B cell (primary cell): ENCODE measurements around the gene C11orf54. TPM values are rescaled to one million over a fixed set of nuclear protein-coding genes. Genes with fewer than 3 reads are reported as not detected.
"Not testable (repeated sequence)": the region's sequence is repeated elsewhere in the genome, so short reads cannot be mapped to it uniquely, and the experiment has no call there.

Experiments
- ATAC-seq: fragments of 200-7000 bp; cut with Tn5 transposase; one replicate; pipeline ENCODE4 v1.10.0; 2021; ENCODE audit warnings: low read depth, mild to moderate bottlenecking, moderate number of reproducible peaks, moderate library complexity
- CTCF ChIA-PET: fragments of 350-600 bp; sonication (Branson Sonifier 250); formaldehyde crosslinking; loops from one replicate; lab custom pipeline; 2021; ENCODE audit warnings: antibody characterized with exemption, inconsistent platforms; lab: Charles Lee
- POLR2A ChIA-PET: fragments of 350-600 bp; sonication (Branson Sonifier 250); formaldehyde crosslinking; loops from one replicate; lab custom pipeline; 2021; ENCODE audit warnings: antibody characterized with exemption; lab: Charles Lee
- DNase-seq: peaks from one replicate; pipeline ENCODE4 v3.0.0; 2013
- H2AFZ ChIP-seq: 2 replicates; pipeline ENCODE4 v1.6.1; 2012; ENCODE audit warnings: mild to moderate bottlenecking, low read depth, low read length; ENCODE audit not compliant: insufficient read depth, poor library complexity, severe bottlenecking
- H3K27ac ChIP-seq, 2 donors: 1 replicate in 1 of 2; 2 replicates in 1 of 2; pipeline ENCODE4 v1.5.1; 2012 to 2013; ENCODE audit warnings: low read length in 2 of 2, mild to moderate bottlenecking in 2 of 2, moderate library complexity in 1 of 2
- H3K27me3 ChIP-seq, 4 experiments: fragments of 200-600 bp in 1 of 4; sonication (generic) in 1 of 4; replicated peaks in 1 of 4; 1 replicate in 2 of 4; 2 replicates in 2 of 4; pipeline versions ENCODE4 v1.6.1 to v1.7.0; 2013 to 2016; ENCODE audit warnings: low read length in 3 of 4, mild to moderate bottlenecking in 2 of 4, mixed read lengths in 1 of 4, moderate library complexity in 1 of 4; ENCODE audit not compliant: insufficient read depth in 4 of 4, control insufficient read depth in 3 of 4; ENCODE audit errors: control extremely low read depth in 1 of 4
- H3K36me3 ChIP-seq, 2 experiments: replicated peaks in 1 of 2; 1 replicate in 1 of 2; 2 replicates in 1 of 2; pipeline versions ENCODE4 v1.6.1 to v1.7.1; 2013; ENCODE audit warnings: low read length in 1 of 2; ENCODE audit not compliant: insufficient read depth in 2 of 2, control insufficient read depth in 1 of 2; ENCODE audit errors: control extremely low read depth in 1 of 2, extremely low read depth in 1 of 2
- H3K4me1 ChIP-seq, 2 donors: fragments of 200-600 bp in 1 of 2; sonication (generic) in 1 of 2; 1 replicate in 1 of 2; 2 replicates in 1 of 2; pipeline versions ENCODE4 v1.5.1 to v1.6.1; 2013 to 2017; ENCODE audit warnings: low read length in 2 of 2; ENCODE audit not compliant: control insufficient read depth in 2 of 2, insufficient read depth in 2 of 2
- H3K4me2 ChIP-seq: replicated peaks from 2 replicates; pipeline ENCODE3; 2012; ENCODE audit warnings: mild to moderate bottlenecking, low read depth, low read length; ENCODE audit not compliant: poor library complexity, severe bottlenecking
- H3K4me3 ChIP-seq, 5 experiments: fragments of 200-600 bp in 1 of 5; sonication (generic) in 1 of 5; 1 replicate in 3 of 5; 2 replicates in 2 of 5; pipeline versions ENCODE4 v1.5.1 to v1.7.0; 2011 to 2016; ENCODE audit warnings: low read length in 4 of 5, mild to moderate bottlenecking in 4 of 5, low read depth in 2 of 5, control low read depth in 1 of 5, moderate library complexity in 1 of 5; ENCODE audit not compliant: insufficient read depth in 1 of 5; ENCODE audit errors: control extremely low read depth in 1 of 5, extremely low read depth in 1 of 5
- H3K79me2 ChIP-seq: fragments of 200-600 bp; sonication (generic); one replicate; pipeline ENCODE4 v1.6.0; 2016; ENCODE audit warnings: low read length; ENCODE audit not compliant: control insufficient read depth, insufficient read depth
- H3K9ac ChIP-seq: fragments of 200-600 bp; sonication (generic); 2 replicates; pipeline ENCODE4 v1.6.1; 2017; ENCODE audit warnings: mild to moderate bottlenecking, low read length, moderate library complexity
- H3K9me3 ChIP-seq, 3 donors: one replicate each; pipeline versions ENCODE4 v1.6.1 to v1.7.1; 2013; ENCODE audit warnings: low read length in 2 of 3; ENCODE audit not compliant: control insufficient read depth in 2 of 3, insufficient read depth in 1 of 3; ENCODE audit errors: control extremely low read depth in 1 of 3
- H4K20me1 ChIP-seq: 2 replicates; pipeline ENCODE4 v1.6.0; 2012; ENCODE audit warnings: mild to moderate bottlenecking, low read length; ENCODE audit not compliant: insufficient read depth, control insufficient read depth, poor library complexity, severe bottlenecking
- H3K27ac Mint-ChIP-seq: one replicate; pipeline ENCODE4 v1.8.0; 2021; ENCODE audit warnings: mixed read lengths
- H3K27me3 Mint-ChIP-seq: one replicate; pipeline ENCODE4 v1.8.0; 2021; ENCODE audit warnings: mixed read lengths
- H3K4me1 Mint-ChIP-seq: one replicate; pipeline ENCODE4 v1.8.0; 2021; ENCODE audit warnings: mixed read lengths
- H3K4me3 Mint-ChIP-seq: one replicate; pipeline ENCODE4 v1.8.0; 2021; ENCODE audit warnings: mixed read lengths
- H3K9me3 Mint-ChIP-seq: one replicate; pipeline ENCODE4 v1.8.0; 2022; ENCODE audit warnings: mixed read lengths; ENCODE audit not compliant: insufficient read depth
- CTCF ChIP-seq: fragments of 200-600 bp; IDR thresholded peaks from one replicate; pipeline ENCODE4 v1.8.0; 2022; ENCODE audit warnings: antibody characterized with exemption, mild to moderate bottlenecking
- EZH2 ChIP-seq: IDR thresholded peaks from 2 replicates; pipeline ENCODE4 v1.6.1; 2012; ENCODE audit warnings: borderline replicate concordance, low read depth, mild to moderate bottlenecking, moderate library complexity, low read length; ENCODE audit not compliant: insufficient read depth, poor library complexity, severe bottlenecking
- WGBS: methylation state at CpG from one replicate; pipeline ENCODE4 v1.1.5; 2013; ENCODE audit warnings: missing lambda C conversion rate; ENCODE audit not compliant: insufficient coverage; 5-methylcytosine and 5-hydroxymethylcytosine counted together
- intact Hi-C: fragments of 100-400 bp; cut with micrococcal nuclease; formaldehyde crosslinking; loops from one replicate; pipeline ENCODE4 v1.10.0; 2022
- polyA plus RNA-seq: library from polyadenylated mRNA; depleted of rRNA; stranded (reverse); fragments of >200 nt; gene quantifications from 2 replicates; pipeline ENCODE4 v1.2.3, GENCODE V29; 2012
- total RNA-seq, 2 donors: library from RNA; stranded (reverse); fragments of 120-200 nt in 1 of 2; gene quantifications; 1 replicate in 1 of 2; 2 replicates in 1 of 2; pipeline versions ENCODE4 v1.2.3 to v1.2.4, GENCODE V29; 2013 to 2022

C11orf54 gene
- total and polyA plus RNA-seq, 2 donors (not counting 1 experiment from before 2014, with no cell fraction given): 9.2 to 38.9 TPM

- Histone ChIP-seq H3K27ac (no peak overlapping the region), H3K4me2 (no peak overlapping the region), H3K27me3 (no peaks in the 10 kb centered on the region), H3K9ac (no peak overlapping the region), H4K20me1 (no peaks in the 10 kb centered on the region), H3K79me2 (no peaks in the 10 kb centered on the region), H3K9me3 (peaks cover 0 to 10% (median 0%) of the 10 kb centered on the region in 3 donors), H3K36me3 (peaks cover 9 to 46% of the 10 kb centered on the region in 2 experiments), H3K4me3 (no peak overlapping the region), H3K4me1 (no peaks in the 10 kb centered on the region), H2AFZ (no peak overlapping the region)
- TF ChIP-seq EZH2 (no peak), CTCF (no peak)
- no peak overlapping the region for H3K27ac Mint-ChIP-seq
- no peak for DNase-seq
- 98% methylated on average over 38 of the region's 38 CpGs for WGBS
- intact Hi-C loops: no loop called here
- POLR2A ChIA-PET: no interaction called here
- peaks cover 2% of the 10 kb centered on the region for H3K9me3 Mint-ChIP-seq
- CTCF ChIA-PET: no interaction called here
- H3K4me1 Mint-ChIP-seq: no peaks in the 10 kb centered on the region
- no peaks in the 10 kb centered on the region for H3K27me3 Mint-ChIP-seq
- no peak for ATAC-seq
- no peak overlapping the region for H3K4me3 Mint-ChIP-seq
Observed at GRCh38 chr11:93757924-93758865, 16.7 kb downstream of the C11orf54 start.

GRCh38 chr11:93759123-93759522 lies 17.7 kb downstream of the C11orf54 start:
- H3K27me3 Mint-ChIP-seq, H3K79me2 ChIP-seq, H3K27ac ChIP-seq, H3K4me3 Mint-ChIP-seq, H3K9ac ChIP-seq, CTCF ChIA-PET, H3K4me3 ChIP-seq, H2AFZ ChIP-seq, H3K27me3 ChIP-seq, intact Hi-C loops, H4K20me1 ChIP-seq, POLR2A ChIA-PET, H3K9me3 Mint-ChIP-seq, H3K27ac Mint-ChIP-seq, H3K4me1 Mint-ChIP-seq, H3K4me1 ChIP-seq, ATAC-seq, DNase-seq, H3K4me2 ChIP-seq: not testable (repeated sequence)
- Histone ChIP-seq H3K9me3 (peaks cover 0 to 10% (median 0%) of the 10 kb centered on the region in 3 donors), H3K36me3 (peaks cover 8 to 50% of the 10 kb centered on the region in 2 experiments)
- WGBS: no CpG with 5 or more reads among the region's 4 CpGs
